DND-41 (cell line): ENCODE data around the gene SDC4.

ENCODE experiments used
- EZH2 ChIP-seq: IDR thresholded peaks from 3 replicates; pipeline ENCODE4 v1.6.1; 2012; ENCODE audit warnings: borderline replicate concordance, low read depth, mild to moderate bottlenecking, moderate library complexity, low read length, inconsistent platforms; ENCODE audit not compliant: severe bottlenecking
- TF ChIP-seq, protein P1 (sequence below): IDR thresholded peaks from 2 replicates; pipeline ENCODE4 v1.5.1; 2012; ENCODE audit warnings: borderline replicate concordance, low read length, moderate library complexity, mild to moderate bottlenecking; ENCODE audit not compliant: poor library complexity, severe bottlenecking; ENCODE audit errors: extremely low read depth

GRCh38 chr20:45282700-45283550 lies 65.3 kb downstream of the SDC4 start:
- TF ChIP-seq, protein P1, sequence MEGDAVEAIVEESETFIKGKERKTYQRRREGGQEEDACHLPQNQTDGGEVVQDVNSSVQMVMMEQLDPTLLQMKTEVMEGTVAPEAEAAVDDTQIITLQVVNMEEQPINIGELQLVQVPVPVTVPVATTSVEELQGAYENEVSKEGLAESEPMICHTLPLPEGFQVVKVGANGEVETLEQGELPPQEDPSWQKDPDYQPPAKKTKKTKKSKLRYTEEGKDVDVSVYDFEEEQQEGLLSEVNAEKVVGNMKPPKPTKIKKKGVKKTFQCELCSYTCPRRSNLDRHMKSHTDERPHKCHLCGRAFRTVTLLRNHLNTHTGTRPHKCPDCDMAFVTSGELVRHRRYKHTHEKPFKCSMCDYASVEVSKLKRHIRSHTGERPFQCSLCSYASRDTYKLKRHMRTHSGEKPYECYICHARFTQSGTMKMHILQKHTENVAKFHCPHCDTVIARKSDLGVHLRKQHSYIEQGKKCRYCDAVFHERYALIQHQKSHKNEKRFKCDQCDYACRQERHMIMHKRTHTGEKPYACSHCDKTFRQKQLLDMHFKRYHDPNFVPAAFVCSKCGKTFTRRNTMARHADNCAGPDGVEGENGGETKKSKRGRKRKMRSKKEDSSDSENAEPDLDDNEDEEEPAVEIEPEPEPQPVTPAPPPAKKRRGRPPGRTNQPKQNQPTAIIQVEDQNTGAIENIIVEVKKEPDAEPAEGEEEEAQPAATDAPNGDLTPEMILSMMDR: no peak
- no peak for TF ChIP-seq EZH2
